GM21515 (cell line): ENCODE data around the gene CDH23.

Experiments
- ATAC-seq: cut with Tn5 transposase; IDR thresholded peaks from one replicate; pipeline ENCODE4 v1.9.1; 2021; ENCODE audit not compliant: unreplicated experiment

CDH23 gene

GRCh38 chr10:71671994-71672946 is 275.6 kb downstream of the CDH23 start:
- no peak for ATAC-seq

GRCh38 chr10:71675295-71675970 is 278.7 kb downstream of the CDH23 start:
- no peak for ATAC-seq

- ATAC-seq, result no peak
Observed at GRCh38 chr10:71677261-71677660, 280.5 kb downstream of the CDH23 start.

- ATAC-seq, result no peak
Observed at GRCh38 chr10:71678057-71678805, 281.5 kb downstream of the CDH23 start.

GRCh38 chr10:71679425-71679824 is 282.7 kb downstream of the CDH23 start:
- no peak for ATAC-seq

- ATAC-seq, result no peak
Observed at GRCh38 chr10:71681977-71682376, 285.3 kb downstream of the CDH23 start.

- ATAC-seq, result no peak
Observed at GRCh38 chr10:71683301-71683700, 286.6 kb downstream of the CDH23 start.

- no peak for ATAC-seq
Observed at GRCh38 chr10:71684356-71685173, 287.8 kb downstream of the CDH23 start.

- no peak for ATAC-seq
Observed at GRCh38 chr10:71685554-71686232, 289.0 kb downstream of the CDH23 start.

GRCh38 chr10:71687077-71687476 is 290.4 kb downstream of the CDH23 start:
- no peak for ATAC-seq

- no peak for ATAC-seq
Observed at GRCh38 chr10:71687480-71687879, 290.8 kb downstream of the CDH23 start.

- ATAC-seq, result no peak
Observed at GRCh38 chr10:71688256-71688655, 291.5 kb downstream of the CDH23 start.

- ATAC-seq, result no peak
Observed at GRCh38 chr10:71690094-71690720, 293.5 kb downstream of the CDH23 start.

GRCh38 chr10:71691405-71691804 is 294.7 kb downstream of the CDH23 start:
- no peak for ATAC-seq

GRCh38 chr10:71692598-71693306 is 296.0 kb downstream of the CDH23 start:
- no peak for ATAC-seq

- no peak for ATAC-seq
Observed at GRCh38 chr10:71693377-71693776, 296.7 kb downstream of the CDH23 start.

- no peak for ATAC-seq
Observed at GRCh38 chr10:71694039-71694501, 297.4 kb downstream of the CDH23 start.

- ATAC-seq, result peak; percentile 78
Observed at GRCh38 chr10:71694567-71694968, 297.8 kb downstream of the CDH23 start.
